IMR-90 (cell line): ENCODE results near the gene AMBRA1. TPM values are rescaled to one million over a fixed set of nuclear protein-coding genes. Genes with fewer than 3 reads are reported as not detected.

Experiments used
- ATAC-seq: fragments of 200-7000 bp; cut with Tn5 transposase; 2 replicates; pipeline ENCODE4 v1.9.1; 2020; ENCODE audit warnings: low read depth, mild to moderate bottlenecking, moderate library complexity
- BruUV-seq: library from RNA; stranded (reverse); fragments of 400-500 nt; replicated peaks from 2 replicates; lab custom pipeline; 2021; lab: Mats Ljungman, UMichigan
- CTCF ChIA-PET: fragments of 300-600 bp; formaldehyde crosslinking; extraction: SDS; loops from one replicate; lab custom pipeline; 2021; ENCODE audit warnings: antibody characterized with exemption; lab: Yijun Ruan, JAX
- POLR2A ChIA-PET: fragments of 300-600 bp; sonication (Branson Sonifier 250); formaldehyde crosslinking; loops from one replicate; lab custom pipeline; 2022; ENCODE audit warnings: antibody characterized with exemption; ENCODE audit not compliant: unreplicated experiment; lab: Charles Lee
- DNase-seq: peaks from one replicate; pipeline ENCODE4 v3.0.0; 2013
- H2AFZ ChIP-seq: replicated peaks from 2 replicates; pipeline ENCODE3; 2013; ENCODE audit warnings: low read length, mild to moderate bottlenecking; ENCODE audit not compliant: poor library complexity
- H2AK5ac ChIP-seq: 2 replicates; pipeline ENCODE4 v1.6.1; 2013; ENCODE audit warnings: low read depth, low read length, inconsistent platforms
- H2AK9ac ChIP-seq: replicated peaks from 2 replicates; pipeline ENCODE3; 2013; ENCODE audit warnings: mild to moderate bottlenecking, low read depth, low read length, moderate library complexity; ENCODE audit not compliant: poor library complexity
- H2BK120ac ChIP-seq: 2 replicates; pipeline ENCODE4 v1.6.1; 2013; ENCODE audit warnings: low read depth, low read length, inconsistent platforms
- H2BK15ac ChIP-seq: 3 replicates; pipeline ENCODE4 v1.6.1; 2013; ENCODE audit warnings: low read depth, low read length, inconsistent platforms
- H2BK20ac ChIP-seq: 2 replicates; pipeline ENCODE4 v1.6.1; 2013; ENCODE audit warnings: low read depth, mild to moderate bottlenecking, inconsistent platforms, low read length, moderate library complexity
- H2BK5ac ChIP-seq: 2 replicates; pipeline ENCODE4 v1.6.1; 2013; ENCODE audit warnings: mild to moderate bottlenecking, low read depth, low read length, inconsistent platforms; ENCODE audit not compliant: poor library complexity, severe bottlenecking
- H3K14ac ChIP-seq: replicated peaks from 2 replicates; pipeline ENCODE4 v1.6.1; 2013; ENCODE audit warnings: low read depth, low read length, inconsistent platforms
- H3K18ac ChIP-seq: 2 replicates; pipeline ENCODE4 v1.6.1; 2013; ENCODE audit warnings: low read depth, low read length, control low read depth
- H3K23ac ChIP-seq: 2 replicates; pipeline ENCODE4 v1.6.1; 2013; ENCODE audit warnings: low read depth, low read length, inconsistent platforms
- H3K27ac ChIP-seq: 2 replicates; pipeline ENCODE4 v1.5.1; 2013; ENCODE audit warnings: mild to moderate bottlenecking, control low read depth, low read length; ENCODE audit not compliant: insufficient read depth
- H3K27me3 ChIP-seq: 2 replicates; pipeline ENCODE4 v1.6.1; 2013; ENCODE audit warnings: low read length; ENCODE audit not compliant: control insufficient read depth, insufficient read depth
- H3K36me3 ChIP-seq: 2 replicates; pipeline ENCODE4 v1.6.1; 2013; ENCODE audit warnings: low read length, mixed read lengths; ENCODE audit not compliant: control insufficient read depth, insufficient read depth
- H3K4ac ChIP-seq: 2 replicates; pipeline ENCODE4 v1.6.1; 2013; ENCODE audit warnings: low read depth, low read length, inconsistent platforms
- H3K4me1 ChIP-seq: 2 replicates; pipeline ENCODE4 v1.6.1; 2013; ENCODE audit warnings: low read length, mixed read lengths; ENCODE audit not compliant: control insufficient read depth, insufficient read depth
- H3K4me2 ChIP-seq: 2 replicates; pipeline ENCODE4 v1.6.1; 2013; ENCODE audit warnings: low read depth, mild to moderate bottlenecking, control low read depth, low read length, moderate library complexity
- H3K4me3 ChIP-seq: 2 replicates; pipeline ENCODE4 v1.5.1; 2013; ENCODE audit warnings: low read depth, mild to moderate bottlenecking, control low read depth, low read length, moderate library complexity; ENCODE audit not compliant: insufficient read depth
- H3K56ac ChIP-seq: 2 replicates; pipeline ENCODE4 v1.6.1; 2013; ENCODE audit warnings: low read length, inconsistent platforms; ENCODE audit not compliant: insufficient read depth; ENCODE audit errors: extremely low read depth
- H3K79me1 ChIP-seq, 2 experiments: 2 replicates each; pipeline ENCODE4 v1.6.1; 2013; ENCODE audit warnings: low read length in 2 of 2, inconsistent platforms in 1 of 2, low read depth in 1 of 2
- H3K9ac ChIP-seq: 2 replicates; pipeline ENCODE4 v1.6.1; 2013; ENCODE audit warnings: low read depth, low read length, control low read depth
- H3K9me1 ChIP-seq: 2 replicates; pipeline ENCODE4 v1.6.1; 2013; ENCODE audit warnings: low read length, inconsistent platforms; ENCODE audit not compliant: insufficient read depth
- H3K9me3 ChIP-seq: 2 replicates; pipeline ENCODE4 v1.6.1; 2013; ENCODE audit warnings: low read length; ENCODE audit not compliant: control insufficient read depth, insufficient read depth
- H4K20me1 ChIP-seq: 2 replicates; pipeline ENCODE4 v1.6.1; 2013; ENCODE audit warnings: low read length, inconsistent platforms; ENCODE audit not compliant: insufficient read depth
- H4K5ac ChIP-seq: 2 replicates; pipeline ENCODE4 v1.6.1; 2013; ENCODE audit warnings: mild to moderate bottlenecking, low read depth, low read length, control low read depth
- H4K8ac ChIP-seq, 2 experiments: 2 replicates each; pipeline ENCODE4 v1.6.1; 2013; ENCODE audit warnings: low read depth in 2 of 2, low read length in 2 of 2, control low read depth in 1 of 2, inconsistent platforms in 1 of 2
- H4K91ac ChIP-seq: 2 replicates; pipeline ENCODE4 v1.6.1; 2013; ENCODE audit warnings: low read depth, low read length, inconsistent platforms; ENCODE audit not compliant: insufficient read depth
- CHD1 ChIP-seq: IDR thresholded peaks from 2 replicates; pipeline ENCODE4 v1.6.1; 2012; ENCODE audit warnings: low read depth, low read length, improper control_type of control experiment
- CTCF ChIP-seq: conservative IDR thresholded peaks from 2 replicates; pipeline ENCODE4 v1.5.1; 2012; ENCODE audit warnings: mild to moderate bottlenecking, low read depth, low read length, improper control_type of control experiment
- MAFK ChIP-seq: IDR thresholded peaks from 2 replicates; pipeline ENCODE4 v1.6.1; 2012; ENCODE audit warnings: low read depth, low read length, improper control_type of control experiment
- POLR2A ChIP-seq: IDR thresholded peaks from 2 replicates; pipeline ENCODE4 v1.6.1; 2012; ENCODE audit warnings: mild to moderate bottlenecking, low read depth, low read length
- SMC3 ChIP-seq: fragments of 150-350 bp; IDR thresholded peaks from 2 replicates; pipeline ENCODE4 v1.6.1; 2016; ENCODE audit warnings: low read depth, mild to moderate bottlenecking, antibody characterized with exemption, low read length, moderate library complexity
- WGBS, 2 experiments: methylation state at CpG; one replicate each; pipeline versions ENCODE4 v1.1.5 to v1.1.7; 2013; ENCODE audit warnings: missing lambda C conversion rate in 2 of 2; ENCODE audit not compliant: insufficient read length in 1 of 2; ENCODE audit errors: extremely low coverage in 2 of 2; 5-methylcytosine and 5-hydroxymethylcytosine counted together
- dilution Hi-C: fragments of 300-500 bp; cut with HindIII; formaldehyde crosslinking; loops from one replicate; pipeline ENCODE4 v1.14.3; 2018; ENCODE audit warnings: low sequenced_read_pairs; ENCODE audit not compliant: unreplicated experiment
- in situ Hi-C: fragments of 300-500 bp; cut with MboI; formaldehyde crosslinking; loops from 3 replicates; pipeline ENCODE4 v1.14.3; 2019; ENCODE audit warnings: low sequenced_read_pairs, inconsistent platforms, mixed read lengths
- intact Hi-C: fragments of 100-400 bp; cut with micrococcal nuclease; formaldehyde crosslinking; loops from 2 replicates; pipeline ENCODE4 v1.10.0; 2022
- polyA plus RNA-seq, 3 experiments: library from polyadenylated mRNA; depleted of rRNA; stranded (reverse); fragments of >200 nt; gene quantifications; 2 replicates each; pipeline ENCODE4 v1.2.3, GENCODE V29; 2012; ENCODE audit warnings: low replicate concordance in 1 of 3
- total RNA-seq: library from RNA; depleted of rRNA; stranded (reverse); fragments of >200 nt; gene quantifications from 2 replicates; pipeline ENCODE4 v1.2.3, GENCODE V29; 2012

AMBRA1 gene
- total and polyA plus RNA-seq, 2 of the 4 experiments (the other 2 are of a cell fraction): 9.4 to 18.3 TPM

- H3K9me1 ChIP-seq: peaks cover 3% of the 10 kb centered on the region; the same call in 1 of the 2 replicates
- H3K4ac ChIP-seq: no peak overlapping the region
- no peak overlapping the region for H4K5ac ChIP-seq
- intact Hi-C loops (no loop called here), in situ Hi-C loops (no loop called here), dilution Hi-C loops (no loop called here)
- no peak overlapping the region for H4K91ac ChIP-seq
- no peak overlapping the region for H2BK5ac ChIP-seq
- H3K36me3 ChIP-seq: peaks cover 41% of the 10 kb centered on the region
- H3K23ac ChIP-seq: no peak overlapping the region
- CTCF ChIA-PET: no interaction called here
- H3K4me2 ChIP-seq: no peak overlapping the region
- H2AFZ ChIP-seq: no peak overlapping the region
- no peaks in the 10 kb centered on the region for H3K4me1 ChIP-seq
- H2AK9ac ChIP-seq: no peak overlapping the region
- H3K4me3 ChIP-seq: no peak overlapping the region
- H2AK5ac ChIP-seq: no peak overlapping the region
- H4K8ac ChIP-seq: no peak overlapping the region
- DNase-seq (no peak), ATAC-seq (no peak)
- peaks cover 11 to 36% of the 10 kb centered on the region in 2 experiments for H3K79me1 ChIP-seq
- no peaks in the 10 kb centered on the region for H3K9me3 ChIP-seq
- no peak overlapping the region for H3K27ac ChIP-seq
- H3K18ac ChIP-seq: no peak overlapping the region
- H2BK20ac ChIP-seq: no peak overlapping the region
- H3K27me3 ChIP-seq: no peaks in the 10 kb centered on the region
- WGBS, 2 experiments: no CpG with 5 or more reads among the region's 1 CpG
- peaks cover 6% of the 10 kb centered on the region for H4K20me1 ChIP-seq
- no peak overlapping the region for H3K56ac ChIP-seq
- no peak overlapping the region for H3K14ac ChIP-seq
- no peak overlapping the region for H2BK15ac ChIP-seq
- H2BK120ac ChIP-seq: no peak overlapping the region
- TF ChIP-seq POLR2A (no peak), CTCF (no peak), SMC3 (no peak), MAFK (no peak), CHD1 (no peak)
- no TSS peak for BruUV-seq
- no peak overlapping the region for H3K9ac ChIP-seq
- POLR2A ChIA-PET: no interaction called here
Measured at GRCh38 chr11:46543564-46543963, 50.3 kb downstream of the AMBRA1 start.
